Activated CD8-positive, alpha-beta T cell treated with anti-CD3 and anti-CD28 coated beads for 36 hours (primary cell): ENCODE data around the gene CYREN. TPM values are rescaled to one million over a fixed set of nuclear protein-coding genes. Genes with fewer than 3 reads are reported as not detected.
"Not testable (repeated sequence)": the region's sequence is repeated elsewhere in the genome, so short reads cannot be mapped to it uniquely, and the experiment has no call there.

Source experiments
- ATAC-seq: fragments of 200-7000 bp; cut with Tn5 transposase; one replicate; pipeline ENCODE4 v1.10.0; 2021; ENCODE audit warnings: mild to moderate bottlenecking, moderate library complexity
- CTCF ChIA-PET: fragments of 350-600 bp; sonication (Branson Sonifier 250); formaldehyde crosslinking; loops from one replicate; lab custom pipeline; 2021; ENCODE audit warnings: antibody characterized with exemption; lab: Charles Lee
- POLR2A ChIA-PET: fragments of 350-600 bp; sonication (Branson Sonifier 250); formaldehyde crosslinking; loops from one replicate; lab custom pipeline; 2021; ENCODE audit warnings: antibody characterized with exemption; lab: Charles Lee
- DNase-seq: peaks from one replicate; pipeline ENCODE4 v3.0.0-alpha.2; 2020
- H3K27ac Mint-ChIP-seq: one replicate; pipeline ENCODE4 v1.8.0; 2021; ENCODE audit warnings: mild to moderate bottlenecking, mixed read lengths
- H3K27me3 Mint-ChIP-seq: one replicate; pipeline ENCODE4 v1.8.0; 2021; ENCODE audit warnings: mixed read lengths
- H3K36me3 Mint-ChIP-seq: one replicate; pipeline ENCODE4 v1.8.0; 2021; ENCODE audit warnings: low read depth, mixed read lengths
- H3K4me1 Mint-ChIP-seq: one replicate; pipeline ENCODE4 v1.8.0; 2021; ENCODE audit warnings: low read depth, mixed read lengths
- H3K4me3 Mint-ChIP-seq: one replicate; pipeline ENCODE4 v1.8.0; 2021; ENCODE audit warnings: mild to moderate bottlenecking, moderate library complexity, mixed read lengths
- H3K9me3 Mint-ChIP-seq: one replicate; pipeline ENCODE4 v1.8.0; 2021; ENCODE audit warnings: mixed read lengths
- intact Hi-C: fragments of 100-400 bp; cut with micrococcal nuclease; formaldehyde crosslinking; loops from one replicate; pipeline ENCODE4 v1.10.0; 2022
- total RNA-seq, 2 experiments: library from RNA; stranded (reverse); gene quantifications; one replicate each; pipeline ENCODE4 v1.2.3, GENCODE V29; 2021
- TF ChIP-seq, protein P1 (sequence below): fragments of 200-600 bp; IDR thresholded peaks from one replicate; pipeline ENCODE4 v1.8.0; 2022; ENCODE audit warnings: antibody characterized with exemption, mild to moderate bottlenecking

Gene CYREN
- total RNA-seq, 2 experiments from 2014 or later = 32.5 to 35.4 TPM

DNA sequence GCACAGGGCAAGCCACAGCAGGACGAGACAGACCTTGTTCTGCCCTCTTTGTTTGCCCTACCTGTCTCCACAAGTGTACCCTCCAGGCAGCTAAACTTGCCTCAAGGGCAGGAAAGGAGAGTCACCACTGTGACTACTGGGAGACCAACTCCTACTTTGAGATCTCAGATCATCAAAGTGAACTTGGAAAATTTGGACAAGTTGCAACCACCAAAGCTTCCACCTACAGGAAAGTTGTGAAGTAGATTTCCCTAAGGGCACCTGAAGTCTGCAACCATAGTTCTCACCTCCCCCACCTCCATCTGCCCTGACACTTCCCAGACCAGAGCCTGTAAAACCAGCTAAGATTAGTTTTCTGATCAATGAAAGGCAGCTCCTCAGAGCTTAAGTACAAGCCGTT, 43.3 kb upstream of the CYREN start:
- H3K4me3 Mint-ChIP-seq = no peak overlapping the region
- ATAC-seq = no peak
- H3K9me3 Mint-ChIP-seq = no peaks in the 10 kb centered on the region
- POLR2A ChIA-PET = interaction anchor here (0.6 kb wide), 2 partner anchors 12 to 53 kb away, joined by 3 to 4 read pairs; no protein-coding TSS in a partner anchor
- intact Hi-C loops = no loop called here
- no peak overlapping the region for H3K27ac Mint-ChIP-seq
- H3K27me3 Mint-ChIP-seq = peaks cover 2% of the 10 kb centered on the region
- peaks cover under 1% of the 10 kb centered on the region for H3K36me3 Mint-ChIP-seq
- TF ChIP-seq, protein P1, sequence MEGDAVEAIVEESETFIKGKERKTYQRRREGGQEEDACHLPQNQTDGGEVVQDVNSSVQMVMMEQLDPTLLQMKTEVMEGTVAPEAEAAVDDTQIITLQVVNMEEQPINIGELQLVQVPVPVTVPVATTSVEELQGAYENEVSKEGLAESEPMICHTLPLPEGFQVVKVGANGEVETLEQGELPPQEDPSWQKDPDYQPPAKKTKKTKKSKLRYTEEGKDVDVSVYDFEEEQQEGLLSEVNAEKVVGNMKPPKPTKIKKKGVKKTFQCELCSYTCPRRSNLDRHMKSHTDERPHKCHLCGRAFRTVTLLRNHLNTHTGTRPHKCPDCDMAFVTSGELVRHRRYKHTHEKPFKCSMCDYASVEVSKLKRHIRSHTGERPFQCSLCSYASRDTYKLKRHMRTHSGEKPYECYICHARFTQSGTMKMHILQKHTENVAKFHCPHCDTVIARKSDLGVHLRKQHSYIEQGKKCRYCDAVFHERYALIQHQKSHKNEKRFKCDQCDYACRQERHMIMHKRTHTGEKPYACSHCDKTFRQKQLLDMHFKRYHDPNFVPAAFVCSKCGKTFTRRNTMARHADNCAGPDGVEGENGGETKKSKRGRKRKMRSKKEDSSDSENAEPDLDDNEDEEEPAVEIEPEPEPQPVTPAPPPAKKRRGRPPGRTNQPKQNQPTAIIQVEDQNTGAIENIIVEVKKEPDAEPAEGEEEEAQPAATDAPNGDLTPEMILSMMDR = no peak
- DNase-seq = no peak
- peaks cover 9% of the 10 kb centered on the region for H3K4me1 Mint-ChIP-seq
- CTCF ChIA-PET = no interaction called here

DNA sequence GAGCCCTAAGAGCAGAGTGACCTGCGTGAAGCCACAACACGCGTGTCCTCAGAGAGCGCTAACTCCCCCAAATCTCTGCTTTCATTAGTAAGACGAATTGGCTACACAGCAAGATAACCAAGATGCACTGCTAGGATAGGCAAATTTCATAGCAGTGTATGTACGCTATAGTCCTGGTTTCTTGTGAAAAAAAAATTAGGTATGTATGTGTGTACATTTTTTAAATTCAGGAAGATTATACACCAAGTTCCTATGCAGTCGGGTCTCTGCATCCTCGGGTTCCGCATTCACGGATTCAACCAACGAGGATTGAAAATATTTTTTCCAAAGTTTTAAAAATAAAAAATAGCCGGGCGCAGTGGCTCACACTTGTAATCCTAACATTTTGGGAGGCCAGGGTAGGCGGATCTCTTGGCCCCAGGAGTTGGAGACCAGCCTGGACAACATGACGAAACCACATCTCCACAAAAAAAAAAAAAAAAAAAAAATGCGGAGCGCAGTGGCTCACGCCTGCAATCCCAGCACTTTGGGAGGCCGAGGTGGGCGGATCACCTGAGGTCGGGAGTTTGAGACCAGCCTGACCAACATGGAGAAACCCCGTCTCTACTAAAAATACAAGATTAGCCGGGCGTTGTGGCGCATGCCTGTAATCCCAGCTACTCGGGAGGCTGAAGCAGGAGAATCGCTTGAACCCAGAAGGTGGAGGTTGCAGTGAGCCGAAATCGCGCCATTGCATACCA, 41.6 kb upstream of the CYREN start:
- H3K27me3 Mint-ChIP-seq, H3K36me3 Mint-ChIP-seq, intact Hi-C loops, H3K9me3 Mint-ChIP-seq, DNase-seq, ATAC-seq: not testable (repeated sequence)
- Mint-ChIP-seq H3K4me3 (peak overlapping the region; percentile 88), H3K27ac (peak overlapping the region; percentile 79), H3K4me1 (peaks cover 25% of the 10 kb centered on the region)
- CTCF ChIA-PET = interaction anchor here (1.0 to 2.4 kb wide), 3 partner anchors 41 to 69 kb away, joined by 3 to 10 read pairs (median 4); partner anchors contain the start of gene CYREN
- POLR2A ChIA-PET = interaction anchor here (1.9 to 3.4 kb wide), 2 partner anchors 41 to 226 kb away, joined by 7 to 17 read pairs; partner anchors contain the start of genes AGBL3 and CYREN

DNA sequence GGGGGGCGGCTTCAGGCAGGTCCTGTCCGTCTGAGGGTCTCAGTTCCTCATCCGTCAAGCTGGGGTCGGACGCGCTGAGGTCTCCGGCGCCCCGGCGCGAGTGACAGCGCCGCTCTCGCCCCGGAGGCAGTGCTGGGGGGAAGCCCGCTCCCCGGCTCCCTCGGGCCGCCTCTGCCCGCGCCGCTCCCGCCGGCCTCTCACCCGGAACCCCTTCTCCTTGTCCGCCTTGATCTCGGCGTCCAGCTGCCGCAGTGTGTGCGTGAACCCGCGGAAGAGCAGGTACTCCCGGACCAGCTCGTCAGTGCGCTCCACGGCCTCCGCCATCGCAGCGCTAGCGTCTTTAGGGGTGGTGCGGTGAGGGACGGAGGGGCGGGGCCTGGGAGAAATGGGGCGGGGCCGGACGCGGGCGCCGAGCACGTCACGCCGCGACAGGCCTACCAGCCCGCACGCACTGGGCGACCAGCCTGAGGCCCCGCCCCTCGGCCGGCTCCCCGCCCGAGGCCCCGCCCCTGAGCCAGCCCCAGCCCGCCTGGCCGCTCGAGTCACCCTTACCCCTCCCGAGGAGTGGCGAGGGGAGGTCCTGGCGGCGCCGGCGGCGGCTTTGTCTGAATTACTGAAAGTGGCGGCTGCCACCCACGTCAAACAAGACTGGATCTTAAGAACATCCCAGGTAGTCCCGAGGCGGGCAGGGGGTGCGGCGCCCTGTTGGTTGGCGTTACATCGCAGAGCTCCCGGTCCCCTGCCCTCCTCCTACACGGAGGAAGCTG, 40.9 kb upstream of the CYREN start, which contains the start of gene WDR91:
TSS of gene WDR91 (minus strand) at position 348 of the 767 bp plus-strand sequence. CDS start at position 324, 24 bp downstream.
- ATAC-seq = peak; percentile 96
- POLR2A ChIA-PET = interaction anchor here (1.0 to 3.4 kb wide), 6 partner anchors 9 to 225 kb away, joined by 3 to 17 read pairs (median 6); partner anchors contain the start of genes AGBL3, CYREN and TMEM140
- no peaks in the 10 kb centered on the region for H3K9me3 Mint-ChIP-seq

DNA sequence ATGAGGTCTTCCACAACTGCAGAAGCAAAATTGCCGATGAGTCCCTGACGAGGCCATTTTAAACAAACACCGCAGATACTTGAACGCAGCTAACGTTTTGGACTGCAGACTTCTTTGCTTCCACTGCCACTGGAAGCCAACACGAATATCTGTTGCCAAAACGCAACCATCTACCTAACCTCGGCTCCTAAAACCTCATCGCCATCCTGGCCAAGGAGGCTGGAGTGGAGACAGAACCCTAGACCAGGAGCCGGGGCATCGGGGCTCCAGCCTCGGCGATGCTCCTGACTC, 40.3 kb upstream of the CYREN start:
- DNase-seq = peak; percentile 17
- peak; percentile 0 for ATAC-seq
- intact Hi-C loops = no loop called here

More for the DNA sequence above, 40.9 kb upstream of the CYREN start, which contains the start of gene WDR91:
- CTCF ChIA-PET = interaction anchor here (1.0 to 2.4 kb wide), 5 partner anchors 13 to 70 kb away, joined by 3 to 10 read pairs (median 3); partner anchors contain the start of gene CYREN
- peak within 1 kb of the TSS; percentile 88 for H3K4me3 Mint-ChIP-seq
- H3K27ac Mint-ChIP-seq = peak within 1 kb of the TSS; percentile 97
- peaks cover 1% of the 10 kb centered on the region for H3K27me3 Mint-ChIP-seq
- peaks cover 10% of the 10 kb centered on the region for H3K36me3 Mint-ChIP-seq
- H3K4me1 Mint-ChIP-seq = peaks cover 29% of the 10 kb centered on the region
- peak; percentile 95 for DNase-seq
- TF ChIP-seq, protein P1 = no peak
- intact Hi-C loops = no loop called here

More for the DNA sequence above, 40.3 kb upstream of the CYREN start:
- Mint-ChIP-seq H3K27me3 (no peaks in the 10 kb centered on the region), H3K36me3 (peaks cover 13% of the 10 kb centered on the region), H3K27ac (peak overlapping the region; percentile 97), H3K9me3 (no peaks in the 10 kb centered on the region), H3K4me3 (peak overlapping the region; percentile 88), H3K4me1 (peaks cover 32% of the 10 kb centered on the region)
- CTCF ChIA-PET = interaction anchor here (1.0 to 2.4 kb wide), 5 partner anchors 12 to 70 kb away, joined by 3 to 10 read pairs (median 3); partner anchors contain the start of gene CYREN
- POLR2A ChIA-PET = interaction anchor here (1.0 to 3.4 kb wide), 8 partner anchors 9 to 225 kb away, joined by 3 to 17 read pairs (median 4); partner anchors contain the start of genes AGBL3, CYREN and TMEM140
- TF ChIP-seq, protein P1 = no peak
